SK-N-SH treated with all-trans-retinoic acid at 6 μM for 48 hours (cell line): ENCODE measurements around the gene ZCCHC3.

Experiments used
- ATAC-seq: fragments of 200-7000 bp; cut with Tn5 transposase; 3 replicates; pipeline ENCODE4 v1.9.1; 2020; ENCODE audit warnings: mild to moderate bottlenecking, moderate library complexity
- ARNTL ChIP-seq: fragments of 450-650 bp; formaldehyde crosslinking; IDR thresholded peaks from 2 replicates; pipeline ENCODE4 v1.5.0; 2020; ENCODE audit warnings: low read depth, mild to moderate bottlenecking, moderate library complexity, borderline replicate concordance
- BACH2 ChIP-seq: fragments of 250-450 bp; sonication (Bioruptor Pico); IDR thresholded peaks from 2 replicates; pipeline ENCODE4 v1.9.0; 2021; ENCODE audit warnings: mild to moderate bottlenecking, borderline replicate concordance
- CSDC2 ChIP-seq: fragments of 250-450 bp; sonication (Bioruptor Pico); IDR thresholded peaks from 2 replicates; pipeline ENCODE4 v1.5.0; 2020; ENCODE audit warnings: mild to moderate bottlenecking, moderate library complexity
- ESRRG ChIP-seq: fragments of 250-450 bp; sonication (Bioruptor Pico); IDR thresholded peaks from 2 replicates; pipeline ENCODE4 v1.6.1; 2021; ENCODE audit warnings: mild to moderate bottlenecking
- GLIS3 ChIP-seq: fragments of 250-450 bp; sonication (Bioruptor Pico); IDR thresholded peaks from 2 replicates; pipeline ENCODE4 v1.5.0; 2020; ENCODE audit warnings: mild to moderate bottlenecking, moderate library complexity
- ISL1 ChIP-seq: fragments of 250-450 bp; sonication (Bioruptor Pico); IDR thresholded peaks from 2 replicates; pipeline ENCODE4 v2.1.2; 2022; ENCODE audit warnings: mild to moderate bottlenecking, moderate library complexity
- PPARA ChIP-seq: fragments of 250-450 bp; sonication (Bioruptor Pico); IDR thresholded peaks from 2 replicates; pipeline ENCODE4 v1.5.0; 2020; ENCODE audit warnings: mild to moderate bottlenecking, borderline replicate concordance
- RARB ChIP-seq: fragments of 250-450 bp; sonication (Bioruptor Pico); IDR thresholded peaks from 2 replicates; pipeline ENCODE4 v1.8.0; 2021; ENCODE audit warnings: mild to moderate bottlenecking, moderate library complexity
- SNAI2 ChIP-seq: fragments of 250-450 bp; sonication (Bioruptor Pico); IDR thresholded peaks from 2 replicates; pipeline ENCODE4 v1.5.0; 2020; ENCODE audit warnings: mild to moderate bottlenecking, moderate library complexity
- TCF4 ChIP-seq: fragments of 250-450 bp; sonication (Bioruptor Pico); IDR thresholded peaks from 2 replicates; pipeline ENCODE4 v1.8.0; 2021; ENCODE audit warnings: mild to moderate bottlenecking, moderate library complexity, borderline replicate concordance
- TOX ChIP-seq: fragments of 250-450 bp; sonication (Bioruptor Pico); IDR thresholded peaks from 2 replicates; pipeline ENCODE4 v1.8.0; 2021; ENCODE audit warnings: mild to moderate bottlenecking, moderate library complexity, borderline replicate concordance
- ZC3H10 ChIP-seq: fragments of 250-450 bp; sonication (Bioruptor Pico); IDR thresholded peaks from 2 replicates; pipeline ENCODE4 v1.5.1; 2021; ENCODE audit warnings: mild to moderate bottlenecking, moderate library complexity
- ZFP3 ChIP-seq: fragments of 250-450 bp; sonication (Bioruptor Pico); IDR thresholded peaks from 2 replicates; pipeline ENCODE4 v1.5.0; 2020; ENCODE audit warnings: mild to moderate bottlenecking, moderate library complexity
- ZFP30 ChIP-seq: fragments of 450-650 bp; formaldehyde crosslinking; IDR thresholded peaks from 2 replicates; pipeline ENCODE4 v1.5.0; 2022; ENCODE audit warnings: mild to moderate bottlenecking, moderate library complexity
- ZNF565 ChIP-seq: fragments of 450-650 bp; formaldehyde crosslinking; conservative IDR thresholded peaks from 2 replicates; pipeline ENCODE4 v1.5.0; 2020; ENCODE audit warnings: low read depth, mild to moderate bottlenecking, moderate library complexity
- ZNF8 ChIP-seq: fragments of 450-650 bp; formaldehyde crosslinking; IDR thresholded peaks from 2 replicates; pipeline ENCODE4 v1.5.0; 2020; ENCODE audit warnings: mild to moderate bottlenecking, moderate library complexity
- TF ChIP-seq, protein P1 (sequence below): fragments of 250-450 bp; sonication (Bioruptor Pico); IDR thresholded peaks from 2 replicates; pipeline ENCODE4 v1.5.0; 2020; ENCODE audit warnings: mild to moderate bottlenecking, moderate library complexity
- TF ChIP-seq, protein P2 (sequence below): fragments of 250-450 bp; sonication (Bioruptor Pico); IDR thresholded peaks from 2 replicates; pipeline ENCODE4 v1.5.1; 2020; ENCODE audit warnings: low read depth, mild to moderate bottlenecking, moderate library complexity
- TF ChIP-seq, protein P3 (sequence below): fragments of 250-450 bp; sonication (Bioruptor Pico); IDR thresholded peaks from 2 replicates; pipeline ENCODE4 v1.5.1; 2021; ENCODE audit warnings: mild to moderate bottlenecking, moderate library complexity
- TF ChIP-seq, protein P4 (sequence below): fragments of 250-450 bp; sonication (Bioruptor Pico); IDR thresholded peaks from 2 replicates; pipeline ENCODE4 v1.8.0; 2020; ENCODE audit warnings: mild to moderate bottlenecking, moderate library complexity, borderline replicate concordance

Gene ZCCHC3

DNA sequence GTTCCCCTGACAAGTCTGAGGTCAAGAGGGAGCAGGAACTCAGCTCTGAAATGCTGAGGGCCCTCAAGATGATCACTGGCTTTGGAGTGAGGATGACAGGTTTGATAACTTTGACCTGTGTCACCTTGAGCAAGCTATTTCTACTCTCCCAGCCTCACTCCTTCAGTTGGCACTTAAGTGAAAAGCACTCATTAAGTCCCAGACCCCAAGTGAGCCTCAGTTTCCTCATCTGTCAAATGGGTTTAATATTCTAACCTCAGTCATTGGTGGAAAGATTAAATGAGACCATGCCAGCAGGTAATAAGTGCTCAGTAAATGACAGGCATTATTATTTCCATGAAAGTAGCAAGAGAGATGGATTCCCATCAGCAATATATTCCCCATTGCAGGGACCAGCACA, 25.8 kb upstream of the ZCCHC3 start:
- no peak for ATAC-seq
- no peak for TF ChIP-seq RARB (CRISPR knock-in tag)
- TF ChIP-seq, all 23 proteins: peak for 0

DNA sequence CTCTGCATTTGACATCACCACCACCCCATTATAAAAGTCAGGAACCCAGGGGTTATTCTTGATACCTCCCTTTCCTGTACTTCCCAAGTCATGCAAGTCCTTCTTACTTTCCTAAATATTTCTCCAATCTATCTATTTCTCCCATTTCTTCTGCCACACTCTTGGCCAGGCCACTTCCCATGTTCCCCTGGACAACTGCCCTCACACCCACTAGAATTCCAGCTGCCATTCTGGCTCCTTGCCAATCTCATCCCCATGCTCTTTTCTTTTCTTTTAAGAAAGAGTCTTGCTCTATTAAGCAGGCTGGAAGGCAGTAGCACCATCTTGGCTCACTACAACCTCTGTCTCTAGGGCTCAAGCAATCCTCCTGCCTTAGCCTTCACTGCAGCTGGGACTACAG, 24.7 kb upstream of the ZCCHC3 start:
- ATAC-seq = no peak
- TF ChIP-seq TOX (CRISPR knock-in tag) (no peak), CSDC2 (no peak), ESRRG (no peak)
- TF ChIP-seq, protein P1, sequence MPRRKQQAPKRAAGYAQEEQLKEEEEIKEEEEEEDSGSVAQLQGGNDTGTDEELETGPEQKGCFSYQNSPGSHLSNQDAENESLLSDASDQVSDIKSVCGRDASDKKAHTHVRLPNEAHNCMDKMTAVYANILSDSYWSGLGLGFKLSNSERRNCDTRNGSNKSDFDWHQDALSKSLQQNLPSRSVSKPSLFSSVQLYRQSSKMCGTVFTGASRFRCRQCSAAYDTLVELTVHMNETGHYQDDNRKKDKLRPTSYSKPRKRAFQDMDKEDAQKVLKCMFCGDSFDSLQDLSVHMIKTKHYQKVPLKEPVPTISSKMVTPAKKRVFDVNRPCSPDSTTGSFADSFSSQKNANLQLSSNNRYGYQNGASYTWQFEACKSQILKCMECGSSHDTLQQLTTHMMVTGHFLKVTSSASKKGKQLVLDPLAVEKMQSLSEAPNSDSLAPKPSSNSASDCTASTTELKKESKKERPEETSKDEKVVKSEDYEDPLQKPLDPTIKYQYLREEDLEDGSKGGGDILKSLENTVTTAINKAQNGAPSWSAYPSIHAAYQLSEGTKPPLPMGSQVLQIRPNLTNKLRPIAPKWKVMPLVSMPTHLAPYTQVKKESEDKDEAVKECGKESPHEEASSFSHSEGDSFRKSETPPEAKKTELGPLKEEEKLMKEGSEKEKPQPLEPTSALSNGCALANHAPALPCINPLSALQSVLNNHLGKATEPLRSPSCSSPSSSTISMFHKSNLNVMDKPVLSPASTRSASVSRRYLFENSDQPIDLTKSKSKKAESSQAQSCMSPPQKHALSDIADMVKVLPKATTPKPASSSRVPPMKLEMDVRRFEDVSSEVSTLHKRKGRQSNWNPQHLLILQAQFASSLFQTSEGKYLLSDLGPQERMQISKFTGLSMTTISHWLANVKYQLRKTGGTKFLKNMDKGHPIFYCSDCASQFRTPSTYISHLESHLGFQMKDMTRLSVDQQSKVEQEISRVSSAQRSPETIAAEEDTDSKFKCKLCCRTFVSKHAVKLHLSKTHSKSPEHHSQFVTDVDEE (CRISPR knock-in tag) = no peak

DNA sequence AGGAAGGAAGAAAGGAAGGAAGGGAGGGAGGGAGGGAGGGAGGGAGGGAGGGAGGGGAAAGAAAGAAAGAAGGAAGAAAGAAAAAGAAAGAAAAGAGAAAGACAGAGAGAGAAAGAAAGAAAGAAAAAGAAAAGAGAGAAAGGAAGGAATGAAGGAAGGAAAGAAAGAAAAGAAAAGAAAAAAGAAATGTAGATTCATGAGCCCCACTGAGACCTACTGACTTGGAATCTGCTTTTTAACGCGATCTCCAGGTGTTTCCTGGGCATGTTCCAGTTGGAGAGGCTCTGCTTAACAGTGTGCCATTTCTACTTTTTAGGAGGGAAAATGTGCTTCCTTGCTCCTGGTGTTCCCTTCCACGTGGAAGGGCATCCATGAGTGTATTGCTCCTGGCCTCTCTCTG, 23.5 kb upstream of the ZCCHC3 start:
- ATAC-seq = no peak
- TF ChIP-seq ZNF8 (CRISPR knock-in tag) = no peak
- TF ChIP-seq GLIS3 (CRISPR knock-in tag) = no peak
- no peak for TF ChIP-seq ISL1 (CRISPR knock-in tag)
- no peak for TF ChIP-seq PPARA
- TF ChIP-seq, protein P2, sequence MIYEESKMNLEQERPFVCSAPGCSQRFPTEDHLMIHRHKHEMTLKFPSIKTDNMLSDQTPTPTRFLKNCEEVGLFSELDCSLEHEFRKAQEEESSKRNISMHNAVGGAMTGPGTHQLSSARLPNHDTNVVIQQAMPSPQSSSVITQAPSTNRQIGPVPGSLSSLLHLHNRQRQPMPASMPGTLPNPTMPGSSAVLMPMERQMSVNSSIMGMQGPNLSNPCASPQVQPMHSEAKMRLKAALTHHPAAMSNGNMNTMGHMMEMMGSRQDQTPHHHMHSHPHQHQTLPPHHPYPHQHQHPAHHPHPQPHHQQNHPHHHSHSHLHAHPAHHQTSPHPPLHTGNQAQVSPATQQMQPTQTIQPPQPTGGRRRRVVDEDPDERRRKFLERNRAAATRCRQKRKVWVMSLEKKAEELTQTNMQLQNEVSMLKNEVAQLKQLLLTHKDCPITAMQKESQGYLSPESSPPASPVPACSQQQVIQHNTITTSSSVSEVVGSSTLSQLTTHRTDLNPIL (CRISPR knock-in tag) = no peak
- TF ChIP-seq, protein P3, sequence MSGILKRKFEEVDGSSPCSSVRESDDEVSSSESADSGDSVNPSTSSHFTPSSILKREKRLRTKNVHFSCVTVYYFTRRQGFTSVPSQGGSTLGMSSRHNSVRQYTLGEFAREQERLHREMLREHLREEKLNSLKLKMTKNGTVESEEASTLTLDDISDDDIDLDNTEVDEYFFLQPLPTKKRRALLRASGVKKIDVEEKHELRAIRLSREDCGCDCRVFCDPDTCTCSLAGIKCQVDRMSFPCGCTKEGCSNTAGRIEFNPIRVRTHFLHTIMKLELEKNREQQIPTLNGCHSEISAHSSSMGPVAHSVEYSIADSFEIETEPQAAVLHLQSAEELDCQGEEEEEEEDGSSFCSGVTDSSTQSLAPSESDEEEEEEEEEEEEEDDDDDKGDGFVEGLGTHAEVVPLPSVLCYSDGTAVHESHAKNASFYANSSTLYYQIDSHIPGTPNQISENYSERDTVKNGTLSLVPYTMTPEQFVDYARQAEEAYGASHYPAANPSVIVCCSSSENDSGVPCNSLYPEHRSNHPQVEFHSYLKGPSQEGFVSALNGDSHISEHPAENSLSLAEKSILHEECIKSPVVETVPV (CRISPR knock-in tag) = no peak
- TF ChIP-seq, protein P4, sequence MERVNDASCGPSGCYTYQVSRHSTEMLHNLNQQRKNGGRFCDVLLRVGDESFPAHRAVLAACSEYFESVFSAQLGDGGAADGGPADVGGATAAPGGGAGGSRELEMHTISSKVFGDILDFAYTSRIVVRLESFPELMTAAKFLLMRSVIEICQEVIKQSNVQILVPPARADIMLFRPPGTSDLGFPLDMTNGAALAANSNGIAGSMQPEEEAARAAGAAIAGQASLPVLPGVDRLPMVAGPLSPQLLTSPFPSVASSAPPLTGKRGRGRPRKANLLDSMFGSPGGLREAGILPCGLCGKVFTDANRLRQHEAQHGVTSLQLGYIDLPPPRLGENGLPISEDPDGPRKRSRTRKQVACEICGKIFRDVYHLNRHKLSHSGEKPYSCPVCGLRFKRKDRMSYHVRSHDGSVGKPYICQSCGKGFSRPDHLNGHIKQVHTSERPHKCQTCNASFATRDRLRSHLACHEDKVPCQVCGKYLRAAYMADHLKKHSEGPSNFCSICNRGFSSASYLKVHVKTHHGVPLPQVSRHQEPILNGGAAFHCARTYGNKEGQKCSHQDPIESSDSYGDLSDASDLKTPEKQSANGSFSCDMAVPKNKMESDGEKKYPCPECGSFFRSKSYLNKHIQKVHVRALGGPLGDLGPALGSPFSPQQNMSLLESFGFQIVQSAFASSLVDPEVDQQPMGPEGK (CRISPR knock-in tag) = no peak
- no peak for TF ChIP-seq ARNTL
- TF ChIP-seq RARB (CRISPR knock-in tag) = no peak
- TF ChIP-seq, protein P1 (CRISPR knock-in tag) = no peak
- TF ChIP-seq ZNF565 (CRISPR knock-in tag) = no peak
- no peak for TF ChIP-seq TCF4 (CRISPR knock-in tag)
- TF ChIP-seq TOX (CRISPR knock-in tag) = no peak
- no peak for TF ChIP-seq SNAI2 (CRISPR knock-in tag)
- no peak for TF ChIP-seq BACH2 (CRISPR knock-in tag)
- no peak for TF ChIP-seq ZFP30 (CRISPR knock-in tag)
- TF ChIP-seq ZC3H10 (CRISPR knock-in tag) = no peak
- no peak for TF ChIP-seq CSDC2
- TF ChIP-seq ZFP3 (CRISPR knock-in tag) = no peak
